H1 (cell line): ENCODE measurements around the gene SRPRB. TPM values are rescaled to one million over a fixed set of nuclear protein-coding genes. Genes with fewer than 3 reads are reported as not detected.
A peak's percentile ranks its signal among the peaks of the same experiment; 100 is the strongest.

Experiments
- CTCF ChIA-PET: fragments of 300-600 bp; sonication (Branson Sonifier 250); formaldehyde crosslinking; loops from one replicate; lab custom pipeline; 2021; ENCODE audit not compliant: partially characterized antibody; lab: Charles Lee
- POLR2A ChIA-PET: fragments of 300-600 bp; sonication (Branson Sonifier 250); formaldehyde crosslinking; loops from one replicate; lab custom pipeline; 2021; ENCODE audit warnings: inconsistent platforms; ENCODE audit not compliant: partially characterized antibody; lab: Charles Lee
- DNase-seq, 2 experiments: peaks; one replicate each; pipeline versions ENCODE4 v3.0.0 to v3.0.0-alpha.2; 2010 to 2022; ENCODE audit warnings: low spot score in 2 of 2, low read depth in 1 of 2, mixed read lengths in 1 of 2
- FAIRE-seq: peaks from 2 replicates; lab custom pipeline; 2011; peaks lifted over from hg19 to GRCh38; lab: Jason Lieb, UNC
- H2AFZ ChIP-seq: 2 replicates; pipeline ENCODE4 v1.8.1; 2012; ENCODE audit warnings: low read length, inconsistent platforms
- H2AK5ac ChIP-seq: 2 replicates; pipeline ENCODE4 v1.6.1; 2013; ENCODE audit warnings: low read depth, low read length
- H2BK120ac ChIP-seq: replicated peaks from 2 replicates; pipeline ENCODE3; 2013; ENCODE audit warnings: low read depth, low read length, inconsistent platforms
- H2BK12ac ChIP-seq: 2 replicates; pipeline ENCODE4 v1.6.1; 2013; ENCODE audit warnings: low read depth, low read length
- H2BK15ac ChIP-seq: 2 replicates; pipeline ENCODE4 v1.6.1; 2013; ENCODE audit warnings: low read length
- H2BK20ac ChIP-seq: 2 replicates; pipeline ENCODE4 v1.6.1; 2013; ENCODE audit warnings: low read length
- H2BK5ac ChIP-seq: 2 replicates; pipeline ENCODE4 v1.6.1; 2013; ENCODE audit warnings: low read depth, low read length
- H3K14ac ChIP-seq: 2 replicates; pipeline ENCODE4 v1.6.1; 2013; ENCODE audit warnings: inconsistent platforms; ENCODE audit not compliant: insufficient read length
- H3K18ac ChIP-seq: 2 replicates; pipeline ENCODE4 v1.6.1; 2013; ENCODE audit warnings: low read length; ENCODE audit errors: extremely low read depth
- H3K23ac ChIP-seq: 2 replicates; pipeline ENCODE4 v1.6.1; 2013; ENCODE audit warnings: inconsistent platforms; ENCODE audit not compliant: insufficient read length
- H3K23me2 ChIP-seq: 2 replicates; pipeline ENCODE4 v1.6.1; 2013; ENCODE audit warnings: low read depth, low read length
- H3K27ac ChIP-seq: 2 replicates; pipeline ENCODE4 v1.6.1; 2011; ENCODE audit warnings: low read depth, low read length, inconsistent platforms
- H3K27me3 ChIP-seq, 4 experiments: replicated peaks in 1 of 4; 1 replicate in 1 of 4; 2 replicates in 3 of 4; pipeline versions ENCODE4 v1.6.1 to v1.8.1; 2011 to 2013; ENCODE audit warnings: low read length in 3 of 4, mild to moderate bottlenecking in 3 of 4, inconsistent platforms in 2 of 4, mixed read lengths in 2 of 4, moderate library complexity in 1 of 4; ENCODE audit not compliant: control insufficient read depth in 3 of 4, insufficient read depth in 3 of 4; ENCODE audit errors: extremely low read depth in 1 of 4
- H3K36me3 ChIP-seq, 4 experiments: 2 replicates each; pipeline versions ENCODE4 v1.6.1 to v1.8.1; 2011 to 2013; ENCODE audit warnings: mild to moderate bottlenecking in 4 of 4, low read length in 3 of 4, moderate library complexity in 2 of 4, control low read depth in 1 of 4, inconsistent platforms in 1 of 4; ENCODE audit not compliant: insufficient read depth in 4 of 4, control insufficient read depth in 2 of 4
- H3K4ac ChIP-seq: replicated peaks from 2 replicates; pipeline ENCODE3; 2013; ENCODE audit warnings: low read length, low read depth, mixed read lengths, inconsistent platforms; ENCODE audit not compliant: insufficient read length
- H3K4me1 ChIP-seq, 4 experiments: replicated peaks in 1 of 4; 1 replicate in 1 of 4; 2 replicates in 3 of 4; pipeline versions ENCODE4 v1.6.1 to v1.8.1; 2011 to 2013; ENCODE audit warnings: low read length in 3 of 4, inconsistent platforms in 2 of 4, mixed read lengths in 1 of 4; ENCODE audit not compliant: insufficient read depth in 4 of 4, control insufficient read depth in 3 of 4
- H3K4me2 ChIP-seq, 2 experiments: 2 replicates each; pipeline versions ENCODE4 v1.6.1 to v1.8.1; 2011 to 2013; ENCODE audit warnings: low read depth in 2 of 2, low read length in 2 of 2, control low read depth in 1 of 2, inconsistent platforms in 1 of 2, mild to moderate bottlenecking in 1 of 2; ENCODE audit not compliant: insufficient read depth in 1 of 2
- H3K4me3 ChIP-seq, 4 experiments: fragments of 200-600, 300-600 bp in 1 of 4; sonication (generic), shearing (Covaris generic), sonication (Bioruptor Twin) in 1 of 4; 2 replicates each; pipeline versions ENCODE4 v1.5.1 to v1.8.1; 2011 to 2016; ENCODE audit warnings: low read length in 4 of 4, low read depth in 3 of 4, control low read depth in 2 of 4, inconsistent platforms in 2 of 4, mild to moderate bottlenecking in 2 of 4, mixed read lengths in 1 of 4, moderate library complexity in 1 of 4; ENCODE audit not compliant: insufficient read depth in 2 of 4; ENCODE audit errors: extremely low read depth in 1 of 4
- H3K56ac ChIP-seq: replicated peaks from 2 replicates; pipeline ENCODE3; 2013; ENCODE audit warnings: low read depth, mild to moderate bottlenecking, mixed read lengths, low read length, inconsistent platforms; ENCODE audit not compliant: insufficient read length
- H3K79me1 ChIP-seq: 2 replicates; pipeline ENCODE4 v1.6.1; 2013; ENCODE audit warnings: low read depth, low read length, control low read depth
- H3K79me2 ChIP-seq, 2 experiments: 2 replicates each; pipeline versions ENCODE4 v1.6.1 to v1.8.1; 2012 to 2013; ENCODE audit warnings: low read length in 2 of 2, mild to moderate bottlenecking in 2 of 2, inconsistent platforms in 1 of 2; ENCODE audit not compliant: insufficient read depth in 2 of 2, control insufficient read depth in 1 of 2
- H3K9ac ChIP-seq, 4 experiments: replicated peaks in 1 of 4; 1 replicate in 1 of 4; 2 replicates in 3 of 4; pipeline versions ENCODE4 v1.6.1 to v1.8.1; 2011 to 2013; ENCODE audit warnings: low read depth in 3 of 4, low read length in 3 of 4, control low read depth in 2 of 4, mild to moderate bottlenecking in 2 of 4, moderate library complexity in 2 of 4, inconsistent platforms in 1 of 4; ENCODE audit errors: extremely low read depth in 1 of 4
- H3K9me3 ChIP-seq, 2 experiments: 2 replicates each; pipeline versions ENCODE4 v1.6.1 to v1.8.1; 2012 to 2013; ENCODE audit warnings: mild to moderate bottlenecking in 2 of 2, moderate library complexity in 2 of 2, control low read depth in 1 of 2, inconsistent platforms in 1 of 2, low read depth in 1 of 2, low read length in 1 of 2, mixed read lengths in 1 of 2; ENCODE audit not compliant: insufficient read depth in 2 of 2
- H4K20me1 ChIP-seq, 2 experiments: replicated peaks in 1 of 2; 2 replicates each; pipeline versions ENCODE3 to v1.8.1; 2011 to 2013; ENCODE audit warnings: inconsistent platforms in 2 of 2, low read length in 2 of 2, mild to moderate bottlenecking in 1 of 2; ENCODE audit not compliant: insufficient read depth in 2 of 2, control insufficient read depth in 1 of 2
- H4K5ac ChIP-seq: 2 replicates; pipeline ENCODE4 v1.6.1; 2013; ENCODE audit warnings: low read length, low read depth, mixed read lengths, inconsistent platforms; ENCODE audit not compliant: insufficient read length
- H4K8ac ChIP-seq: 2 replicates; pipeline ENCODE4 v1.8.0; 2013; ENCODE audit warnings: mild to moderate bottlenecking, moderate library complexity, low read length, inconsistent platforms; ENCODE audit not compliant: insufficient read depth; ENCODE audit errors: extremely low read depth
- H4K91ac ChIP-seq: replicated peaks from 2 replicates; pipeline ENCODE3; 2013; ENCODE audit warnings: low read length, mixed read lengths, inconsistent platforms; ENCODE audit not compliant: insufficient read length
- BCL11A ChIP-seq, 2 experiments: IDR thresholded peaks; one replicate each; pipeline ENCODE4 v1.6.1; 2011; ENCODE audit warnings: low read depth in 2 of 2, low read length in 2 of 2, mild to moderate bottlenecking in 2 of 2
- CEBPB ChIP-seq: IDR thresholded peaks from 2 replicates; pipeline ENCODE4 v1.6.1; 2012; ENCODE audit warnings: low read depth, low read length
- CREB1 ChIP-seq: IDR thresholded peaks from 2 replicates; pipeline ENCODE4 v1.6.1; 2012; ENCODE audit warnings: inconsistent platforms
- EP300 ChIP-seq, 2 experiments: IDR thresholded peaks; 1 replicate in 1 of 2; 2 replicates in 1 of 2; pipeline ENCODE4 v1.6.1; 2011 to 2012; ENCODE audit warnings: low read depth in 2 of 2, low read length in 2 of 2, mild to moderate bottlenecking in 2 of 2, borderline replicate concordance in 1 of 2, inconsistent platforms in 1 of 2, moderate library complexity in 1 of 2
- GABPA ChIP-seq: IDR thresholded peaks from 2 replicates; pipeline ENCODE4 v1.6.1; 2011; ENCODE audit warnings: mild to moderate bottlenecking, low read length, moderate library complexity, borderline replicate concordance; ENCODE audit not compliant: insufficient read depth
- JUND ChIP-seq: IDR thresholded peaks from 2 replicates; pipeline ENCODE4 v1.6.1; 2011; ENCODE audit warnings: mild to moderate bottlenecking, improper control_type of control experiment, low read length
- MAFK ChIP-seq: IDR thresholded peaks from 2 replicates; pipeline ENCODE4 v1.6.1; 2012; ENCODE audit warnings: low read depth, mild to moderate bottlenecking, improper control_type of control experiment, low read length
- PHF8 ChIP-seq: fragments of 200-600 bp; sonication (generic); conservative IDR thresholded peaks from 2 replicates; pipeline ENCODE4 v1.7.1; 2012; ENCODE audit warnings: low read depth, mild to moderate bottlenecking, inconsistent platforms, low read length, moderate library complexity
- POLR2A ChIP-seq, 2 experiments: IDR thresholded peaks; 1 replicate in 1 of 2; 2 replicates in 1 of 2; pipeline ENCODE4 v1.6.1; 2011; ENCODE audit warnings: low read depth in 2 of 2, low read length in 2 of 2, mild to moderate bottlenecking in 2 of 2; ENCODE audit errors: control extremely low read depth in 1 of 2
- POLR2AphosphoS5 ChIP-seq: IDR thresholded peaks from 2 replicates; pipeline ENCODE4 v1.6.1; 2011; ENCODE audit warnings: low read depth, low read length
- SAP30 ChIP-seq: fragments of 300-600 bp; sonication (generic); IDR thresholded peaks from 2 replicates; pipeline ENCODE4 v1.7.1; 2012; ENCODE audit warnings: low read length, moderate library complexity, mild to moderate bottlenecking, inconsistent platforms; ENCODE audit not compliant: insufficient read depth, insufficient replicate concordance
- SRF ChIP-seq: IDR thresholded peaks from 2 replicates; pipeline ENCODE4 v1.6.1; 2011; ENCODE audit warnings: mild to moderate bottlenecking, low read depth, low read length, moderate library complexity
- SUZ12 ChIP-seq: fragments of 200-600 bp; sonication (generic); IDR thresholded peaks from 2 replicates; pipeline ENCODE4 v1.6.1; 2012; ENCODE audit warnings: mild to moderate bottlenecking, inconsistent platforms, low read length, moderate library complexity, mixed read lengths
- TCF12 ChIP-seq: IDR thresholded peaks from 2 replicates; pipeline ENCODE4 v1.6.1; 2011; ENCODE audit warnings: low read depth, mild to moderate bottlenecking, low read length
- TEAD4 ChIP-seq: IDR thresholded peaks from 2 replicates; pipeline ENCODE4 v1.6.1; 2012; ENCODE audit warnings: low read depth, low read length, inconsistent platforms, mixed read lengths
- WGBS, 2 experiments: shearing (Covaris generic) in 1 of 2; methylation state at CpG; one replicate each; pipeline versions ENCODE4 v1.1.6 to v1.1.7; 2013 to 2015; ENCODE audit warnings: low lambda C conversion rate in 2 of 2, mixed read lengths in 2 of 2, inconsistent platforms in 1 of 2, low coverage in 1 of 2, missing lambda C conversion rate in 1 of 2; ENCODE audit not compliant: insufficient replicate concordance in 2 of 2, insufficient coverage in 1 of 2, insufficient read length in 1 of 2; ENCODE audit errors: extremely low coverage in 1 of 2, missing lambda C conversion rate in 1 of 2; 5-methylcytosine and 5-hydroxymethylcytosine counted together
- polyA plus RNA-seq, 7 experiments: library from polyadenylated mRNA; depleted of rRNA in 3 of 7; stranded (reverse) in 5 of 7; unstranded in 2 of 7; fragments of >200 nt in 5 of 7; fragments of 200-250 nt in 2 of 7; gene quantifications; 1 replicate in 5 of 7; 2 replicates in 1 of 7; 4 replicates in 1 of 7; pipeline versions ENCODE4 v1.2.1 to v1.2.3, GENCODE V29; 2011 to 2013; ENCODE audit warnings: missing spikeins in 2 of 7, mixed read lengths in 2 of 7
- total RNA-seq: library from RNA; stranded (reverse); fragmentation: NEBNext Ultra II Directional; extraction: Animal tissue kit (Norgen Biotek cat#: 25700); gene quantifications from 2 replicates; pipeline ENCODE4 v1.2.1, GENCODE V29; 2021

Gene SRPRB
- total and polyA plus RNA-seq, 2 of the 8 experiments (the other 6 are each of a cell fraction or from before 2014, with no cell fraction given) = 15.9 to 49.8 TPM

- Histone ChIP-seq H3K14ac (no peak overlapping the region), H3K9ac (no peak overlapping the region), H3K9me3 (no peaks in the 10 kb centered on the region), H2BK15ac (no peak overlapping the region), H3K4me2 (no peak overlapping the region), H3K23ac (no peak overlapping the region), H4K20me1 (no peaks in the 10 kb centered on the region), H2BK20ac (no peak overlapping the region), H2BK12ac (no peak overlapping the region), H3K4ac (no peak overlapping the region), H2BK120ac (no peak overlapping the region), H3K4me3 (no peak overlapping the region), H4K5ac (no peak overlapping the region), H4K91ac (no peak overlapping the region), H3K36me3 (no peaks in the 10 kb centered on the region), H3K27me3 (no peaks in the 10 kb centered on the region), H3K79me2 (no peaks in the 10 kb centered on the region), H3K27ac (no peak overlapping the region), H2AFZ (no peak overlapping the region), H3K56ac (no peak overlapping the region), H3K18ac (no peak overlapping the region), H3K4me1 (peaks cover 0 to 2% (median 0%) of the 10 kb centered on the region in 4 experiments; a peak in 4 of 7 replicates), H3K79me1 (no peaks in the 10 kb centered on the region), H2AK5ac (no peak overlapping the region), H3K23me2 (no peaks in the 10 kb centered on the region), H2BK5ac (no peak overlapping the region), H4K8ac (0 out of 2 replicates have a peak overlapping the region, but pooled peaks have one; percentile 53)
- TF ChIP-seq MAFK (no peak), GABPA (no peak), CEBPB (no peak), TCF12 (no peak), TEAD4 (no peak), SRF (no peak), BCL11A (IDR thresholded peaks at IDR 0.05; ENCODE audit: low read depth in 2 of 2, low read length in 2 of 2) (no peak), POLR2AphosphoS5 (no peak), PHF8 (no peak), JUND (no peak), EP300 (IDR thresholded peaks at IDR 0.05; ENCODE audit: borderline replicate concordance in 1 of 2, low read depth in 2 of 2, low read length in 2 of 2) (no peak), POLR2A (IDR thresholded peaks at IDR 0.05; ENCODE audit: control extremely low read depth in 1 of 2, low read depth in 2 of 2, low read length in 2 of 2) (no peak), SUZ12 (no peak), CREB1 (no peak), SAP30 (no peak)
- no peak for DNase-seq
- POLR2A ChIA-PET = no interaction called here
- no peak for FAIRE-seq
- CTCF ChIA-PET = interaction anchor here (0.7 to 3.8 kb wide), 10 partner anchors 8 to 549 kb away, joined by 3 to 17 read pairs (median 3); no protein-coding TSS in a partner anchor
- 92% methylated on average over 10 of the region's 11 CpGs; no CpG with 5 or more reads in 1 of the 2 experiments for WGBS, 2 experiments
Observed at GRCh38 chr3:133863911-133864310, 58.3 kb downstream of the SRPRB start.
